ENCODE measurements around the gene MAP3K14.

DNA sequence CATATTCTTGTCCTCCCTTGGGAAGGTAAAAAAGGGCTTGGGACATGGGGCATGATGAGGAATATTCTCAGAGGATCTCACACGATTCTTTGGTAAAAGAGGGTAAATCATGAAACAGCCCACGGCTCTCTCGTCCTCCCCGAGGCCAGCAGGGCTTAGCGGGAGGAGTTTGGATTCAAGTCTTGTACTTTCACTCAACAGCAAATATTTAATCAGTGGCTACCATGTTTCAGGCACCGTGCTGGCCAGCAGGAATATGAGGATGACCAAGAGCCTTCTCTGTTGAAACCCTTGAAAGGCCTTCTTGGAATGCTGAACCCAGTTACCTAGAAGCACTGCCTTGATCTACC lies 8.8 kb downstream of the MAP3K14 start:
- TF ChIP-seq, protein P1, sequence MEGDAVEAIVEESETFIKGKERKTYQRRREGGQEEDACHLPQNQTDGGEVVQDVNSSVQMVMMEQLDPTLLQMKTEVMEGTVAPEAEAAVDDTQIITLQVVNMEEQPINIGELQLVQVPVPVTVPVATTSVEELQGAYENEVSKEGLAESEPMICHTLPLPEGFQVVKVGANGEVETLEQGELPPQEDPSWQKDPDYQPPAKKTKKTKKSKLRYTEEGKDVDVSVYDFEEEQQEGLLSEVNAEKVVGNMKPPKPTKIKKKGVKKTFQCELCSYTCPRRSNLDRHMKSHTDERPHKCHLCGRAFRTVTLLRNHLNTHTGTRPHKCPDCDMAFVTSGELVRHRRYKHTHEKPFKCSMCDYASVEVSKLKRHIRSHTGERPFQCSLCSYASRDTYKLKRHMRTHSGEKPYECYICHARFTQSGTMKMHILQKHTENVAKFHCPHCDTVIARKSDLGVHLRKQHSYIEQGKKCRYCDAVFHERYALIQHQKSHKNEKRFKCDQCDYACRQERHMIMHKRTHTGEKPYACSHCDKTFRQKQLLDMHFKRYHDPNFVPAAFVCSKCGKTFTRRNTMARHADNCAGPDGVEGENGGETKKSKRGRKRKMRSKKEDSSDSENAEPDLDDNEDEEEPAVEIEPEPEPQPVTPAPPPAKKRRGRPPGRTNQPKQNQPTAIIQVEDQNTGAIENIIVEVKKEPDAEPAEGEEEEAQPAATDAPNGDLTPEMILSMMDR (conservative IDR thresholded peaks at IDR 0.05; ENCODE audit: low read length): no peak
- no peak for TF ChIP-seq EZH2phosphoT487 (IDR thresholded peaks at IDR 0.05; ENCODE audit: borderline replicate concordance)
